ENCODE results near the gene SNX27.

The SNX27 gene

DNA sequence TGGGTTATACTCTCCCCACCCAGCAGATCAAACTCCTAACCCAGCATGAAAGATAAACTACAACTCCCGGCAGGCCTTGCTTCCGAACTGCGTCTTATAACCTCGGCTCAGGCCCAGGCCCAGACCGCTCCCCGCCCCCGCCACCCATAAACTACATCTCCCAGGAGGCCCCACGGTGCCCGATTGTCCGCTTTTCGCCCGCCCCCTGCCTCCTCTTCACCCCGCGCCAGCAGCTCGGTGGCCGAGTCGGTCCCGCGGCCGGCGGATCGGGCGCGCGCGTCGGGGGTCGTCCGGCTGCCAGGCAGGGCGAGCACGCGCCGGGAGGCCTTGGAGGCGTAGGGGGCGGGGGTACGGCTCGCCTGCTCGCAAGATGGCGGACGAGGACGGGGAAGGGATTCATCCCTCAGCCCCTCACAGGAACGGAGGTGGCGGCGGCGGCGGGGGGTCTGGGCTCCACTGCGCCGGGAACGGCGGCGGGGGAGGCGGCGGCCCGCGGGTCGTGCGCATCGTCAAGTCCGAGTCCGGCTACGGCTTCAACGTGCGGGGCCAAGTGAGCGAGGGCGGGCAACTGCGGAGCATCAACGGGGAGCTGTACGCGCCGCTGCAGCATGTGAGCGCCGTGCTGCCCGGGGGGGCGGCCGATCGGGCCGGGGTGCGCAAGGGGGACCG is at the start of gene SNX27 (continued):
- peak; percentile 85 for TF ChIP-seq ZFHX2 (tag by site-specific recombination; conservative IDR thresholded peaks at IDR 0.05)
- no peak for TF ChIP-seq ZNF571 (tag by site-specific recombination; IDR thresholded peaks at IDR 0.05)
- TF ChIP-seq KLF7 (tag by site-specific recombination; IDR thresholded peaks at IDR 0.05; ENCODE audit: borderline replicate concordance), result no peak
- TF ChIP-seq ZNF747 (tag by site-specific recombination; IDR thresholded peaks at IDR 0.05), result no peak
- no peak for TF ChIP-seq ZNF211 (tag by site-specific recombination; IDR thresholded peaks at IDR 0.05; ENCODE audit: low read depth)
- TF ChIP-seq ZNF311 (tag by site-specific recombination; IDR thresholded peaks at IDR 0.05; ENCODE audit: borderline replicate concordance), result no peak
- no peak for TF ChIP-seq ZNF23 (tag by site-specific recombination; IDR thresholded peaks at IDR 0.05; ENCODE audit: borderline replicate concordance)
- TF ChIP-seq ZNF10 (tag by site-specific recombination; IDR thresholded peaks at IDR 0.05), result no peak
- no peak for TF ChIP-seq ZNF664 (tag by site-specific recombination; IDR thresholded peaks at IDR 0.05)
- TF ChIP-seq ZNF169 (tag by site-specific recombination; IDR thresholded peaks at IDR 0.05), result no peak
- peak; percentile 81 for TF ChIP-seq ZNF561 (tag by site-specific recombination; IDR thresholded peaks at IDR 0.05; ENCODE audit: borderline replicate concordance)
- no peak for TF ChIP-seq ZEB2 (tag by site-specific recombination; IDR thresholded peaks at IDR 0.05)
- peak; percentile 45; the same call in 1 of the 2 replicates for TF ChIP-seq ZNF391 (tag by site-specific recombination; IDR thresholded peaks at IDR 0.05; ENCODE audit: borderline replicate concordance, low read depth)
- TF ChIP-seq KLF8 (tag by site-specific recombination; IDR thresholded peaks at IDR 0.05), result peak; percentile 53; the same call in 1 of the 2 replicates
- TF ChIP-seq MYNN (tag by site-specific recombination; IDR thresholded peaks at IDR 0.05; ENCODE audit: borderline replicate concordance), result no peak
- no peak for TF ChIP-seq ZNF544 (tag by site-specific recombination; IDR thresholded peaks at IDR 0.05)
- no peak for TF ChIP-seq ZNF146 (tag by site-specific recombination; IDR thresholded peaks at IDR 0.05)
- TF ChIP-seq, protein P1, sequence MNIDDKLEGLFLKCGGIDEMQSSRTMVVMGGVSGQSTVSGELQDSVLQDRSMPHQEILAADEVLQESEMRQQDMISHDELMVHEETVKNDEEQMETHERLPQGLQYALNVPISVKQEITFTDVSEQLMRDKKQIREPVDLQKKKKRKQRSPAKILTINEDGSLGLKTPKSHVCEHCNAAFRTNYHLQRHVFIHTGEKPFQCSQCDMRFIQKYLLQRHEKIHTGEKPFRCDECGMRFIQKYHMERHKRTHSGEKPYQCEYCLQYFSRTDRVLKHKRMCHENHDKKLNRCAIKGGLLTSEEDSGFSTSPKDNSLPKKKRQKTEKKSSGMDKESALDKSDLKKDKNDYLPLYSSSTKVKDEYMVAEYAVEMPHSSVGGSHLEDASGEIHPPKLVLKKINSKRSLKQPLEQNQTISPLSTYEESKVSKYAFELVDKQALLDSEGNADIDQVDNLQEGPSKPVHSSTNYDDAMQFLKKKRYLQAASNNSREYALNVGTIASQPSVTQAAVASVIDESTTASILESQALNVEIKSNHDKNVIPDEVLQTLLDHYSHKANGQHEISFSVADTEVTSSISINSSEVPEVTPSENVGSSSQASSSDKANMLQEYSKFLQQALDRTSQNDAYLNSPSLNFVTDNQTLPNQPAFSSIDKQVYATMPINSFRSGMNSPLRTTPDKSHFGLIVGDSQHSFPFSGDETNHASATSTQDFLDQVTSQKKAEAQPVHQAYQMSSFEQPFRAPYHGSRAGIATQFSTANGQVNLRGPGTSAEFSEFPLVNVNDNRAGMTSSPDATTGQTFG (tag by site-specific recombination; IDR thresholded peaks at IDR 0.05; ENCODE audit: borderline replicate concordance), result no peak
- TF ChIP-seq ZNF768 (tag by site-specific recombination; IDR thresholded peaks at IDR 0.05), result no peak
- TF ChIP-seq ZNF701 (tag by site-specific recombination; IDR thresholded peaks at IDR 0.05), result no peak
- no peak for TF ChIP-seq SP7 (tag by site-specific recombination; IDR thresholded peaks at IDR 0.05)
- TF ChIP-seq, protein P2, sequence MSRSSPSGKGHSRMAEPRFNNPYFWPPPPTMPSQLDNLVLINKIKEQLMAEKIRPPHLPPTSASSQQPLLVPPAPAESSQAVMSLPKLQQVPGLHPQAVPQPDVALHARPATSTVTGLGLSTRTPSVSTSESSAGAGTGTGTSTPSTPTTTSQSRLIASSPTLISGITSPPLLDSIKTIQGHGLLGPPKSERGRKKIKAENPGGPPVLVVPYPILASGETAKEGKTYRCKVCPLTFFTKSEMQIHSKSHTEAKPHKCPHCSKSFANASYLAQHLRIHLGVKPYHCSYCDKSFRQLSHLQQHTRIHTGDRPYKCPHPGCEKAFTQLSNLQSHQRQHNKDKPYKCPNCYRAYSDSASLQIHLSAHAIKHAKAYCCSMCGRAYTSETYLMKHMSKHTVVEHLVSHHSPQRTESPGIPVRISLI (tag by site-specific recombination; IDR thresholded peaks at IDR 0.05), result no peak
- TF ChIP-seq ZNF223 (tag by site-specific recombination; IDR thresholded peaks at IDR 0.05), result no peak
- TF ChIP-seq ZFP37 (tag by site-specific recombination; IDR thresholded peaks at IDR 0.05), result no peak
- TF ChIP-seq, protein P3, sequence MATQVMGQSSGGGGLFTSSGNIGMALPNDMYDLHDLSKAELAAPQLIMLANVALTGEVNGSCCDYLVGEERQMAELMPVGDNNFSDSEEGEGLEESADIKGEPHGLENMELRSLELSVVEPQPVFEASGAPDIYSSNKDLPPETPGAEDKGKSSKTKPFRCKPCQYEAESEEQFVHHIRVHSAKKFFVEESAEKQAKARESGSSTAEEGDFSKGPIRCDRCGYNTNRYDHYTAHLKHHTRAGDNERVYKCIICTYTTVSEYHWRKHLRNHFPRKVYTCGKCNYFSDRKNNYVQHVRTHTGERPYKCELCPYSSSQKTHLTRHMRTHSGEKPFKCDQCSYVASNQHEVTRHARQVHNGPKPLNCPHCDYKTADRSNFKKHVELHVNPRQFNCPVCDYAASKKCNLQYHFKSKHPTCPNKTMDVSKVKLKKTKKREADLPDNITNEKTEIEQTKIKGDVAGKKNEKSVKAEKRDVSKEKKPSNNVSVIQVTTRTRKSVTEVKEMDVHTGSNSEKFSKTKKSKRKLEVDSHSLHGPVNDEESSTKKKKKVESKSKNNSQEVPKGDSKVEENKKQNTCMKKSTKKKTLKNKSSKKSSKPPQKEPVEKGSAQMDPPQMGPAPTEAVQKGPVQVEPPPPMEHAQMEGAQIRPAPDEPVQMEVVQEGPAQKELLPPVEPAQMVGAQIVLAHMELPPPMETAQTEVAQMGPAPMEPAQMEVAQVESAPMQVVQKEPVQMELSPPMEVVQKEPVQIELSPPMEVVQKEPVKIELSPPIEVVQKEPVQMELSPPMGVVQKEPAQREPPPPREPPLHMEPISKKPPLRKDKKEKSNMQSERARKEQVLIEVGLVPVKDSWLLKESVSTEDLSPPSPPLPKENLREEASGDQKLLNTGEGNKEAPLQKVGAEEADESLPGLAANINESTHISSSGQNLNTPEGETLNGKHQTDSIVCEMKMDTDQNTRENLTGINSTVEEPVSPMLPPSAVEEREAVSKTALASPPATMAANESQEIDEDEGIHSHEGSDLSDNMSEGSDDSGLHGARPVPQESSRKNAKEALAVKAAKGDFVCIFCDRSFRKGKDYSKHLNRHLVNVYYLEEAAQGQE (tag by site-specific recombination; IDR thresholded peaks at IDR 0.05), result 0 out of 2 replicates have a peak, but pooled peaks have one; percentile 14
- TF ChIP-seq, protein P4, sequence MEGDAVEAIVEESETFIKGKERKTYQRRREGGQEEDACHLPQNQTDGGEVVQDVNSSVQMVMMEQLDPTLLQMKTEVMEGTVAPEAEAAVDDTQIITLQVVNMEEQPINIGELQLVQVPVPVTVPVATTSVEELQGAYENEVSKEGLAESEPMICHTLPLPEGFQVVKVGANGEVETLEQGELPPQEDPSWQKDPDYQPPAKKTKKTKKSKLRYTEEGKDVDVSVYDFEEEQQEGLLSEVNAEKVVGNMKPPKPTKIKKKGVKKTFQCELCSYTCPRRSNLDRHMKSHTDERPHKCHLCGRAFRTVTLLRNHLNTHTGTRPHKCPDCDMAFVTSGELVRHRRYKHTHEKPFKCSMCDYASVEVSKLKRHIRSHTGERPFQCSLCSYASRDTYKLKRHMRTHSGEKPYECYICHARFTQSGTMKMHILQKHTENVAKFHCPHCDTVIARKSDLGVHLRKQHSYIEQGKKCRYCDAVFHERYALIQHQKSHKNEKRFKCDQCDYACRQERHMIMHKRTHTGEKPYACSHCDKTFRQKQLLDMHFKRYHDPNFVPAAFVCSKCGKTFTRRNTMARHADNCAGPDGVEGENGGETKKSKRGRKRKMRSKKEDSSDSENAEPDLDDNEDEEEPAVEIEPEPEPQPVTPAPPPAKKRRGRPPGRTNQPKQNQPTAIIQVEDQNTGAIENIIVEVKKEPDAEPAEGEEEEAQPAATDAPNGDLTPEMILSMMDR (tag by site-specific recombination; IDR thresholded peaks at IDR 0.05), result no peak; the same call in 1 of the 2 replicates
- no peak for TF ChIP-seq EGR2 (tag by site-specific recombination; IDR thresholded peaks at IDR 0.05; ENCODE audit: low read depth)
- TF ChIP-seq ZNF677 (tag by site-specific recombination; IDR thresholded peaks at IDR 0.05), result peak; percentile 27; the same call in 1 of the 2 replicates
- TF ChIP-seq KLF9 (tag by site-specific recombination; IDR thresholded peaks at IDR 0.05; ENCODE audit: low read depth), result peak; percentile 40; the same call in 1 of the 2 replicates
- TF ChIP-seq, protein P5, sequence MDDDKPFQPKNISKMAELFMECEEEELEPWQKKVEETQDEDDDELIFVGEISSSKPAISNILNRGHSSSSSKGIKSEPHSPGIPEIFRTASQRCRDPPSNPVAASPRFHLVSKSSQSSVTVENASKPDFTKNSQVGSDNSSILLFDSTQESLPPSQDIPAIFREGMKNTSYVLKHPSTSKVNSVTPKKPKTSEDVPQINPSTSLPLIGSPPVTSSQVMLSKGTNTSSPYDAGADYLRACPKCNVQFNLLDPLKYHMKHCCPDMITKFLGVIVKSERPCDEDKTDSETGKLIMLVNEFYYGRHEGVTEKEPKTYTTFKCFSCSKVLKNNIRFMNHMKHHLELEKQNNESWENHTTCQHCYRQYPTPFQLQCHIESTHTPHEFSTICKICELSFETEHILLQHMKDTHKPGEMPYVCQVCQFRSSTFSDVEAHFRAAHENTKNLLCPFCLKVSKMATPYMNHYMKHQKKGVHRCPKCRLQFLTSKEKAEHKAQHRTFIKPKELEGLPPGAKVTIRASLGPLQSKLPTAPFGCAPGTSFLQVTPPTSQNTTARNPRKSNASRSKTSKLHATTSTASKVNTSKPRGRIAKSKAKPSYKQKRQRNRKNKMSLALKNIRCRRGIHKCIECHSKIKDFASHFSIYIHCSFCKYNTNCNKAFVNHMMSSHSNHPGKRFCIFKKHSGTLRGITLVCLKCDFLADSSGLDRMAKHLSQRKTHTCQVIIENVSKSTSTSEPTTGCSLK (tag by site-specific recombination; IDR thresholded peaks at IDR 0.05), result no peak
